GM23248 (cell line): ENCODE results near the gene KRT38. TPM values are rescaled to one million over a fixed set of nuclear protein-coding genes. Genes with fewer than 3 reads are reported as not detected.

ENCODE experiments used
- DNase-seq: peaks from one replicate; pipeline ENCODE4 v3.0.0-alpha.2; 2015
- H2AFZ ChIP-seq: fragments of 200-600 bp; sonication (generic); 2 replicates; pipeline ENCODE4 v1.6.1; 2016; ENCODE audit warnings: antibody characterized with exemption
- H3F3A ChIP-seq: fragments of 200-600 bp; sonication (generic); 2 replicates; pipeline ENCODE4 v1.6.1; 2016; ENCODE audit warnings: mild to moderate bottlenecking, antibody characterized with exemption, mixed run types; ENCODE audit not compliant: insufficient read depth
- H3K27ac ChIP-seq: fragments of 200-600 bp; sonication (generic); 2 replicates; pipeline ENCODE4 v1.5.1; 2016; ENCODE audit warnings: mild to moderate bottlenecking
- H3K27me3 ChIP-seq: fragments of 200-600 bp; sonication (generic); replicated peaks from 2 replicates; pipeline ENCODE4 v1.6.1; 2016; ENCODE audit warnings: mild to moderate bottlenecking; ENCODE audit not compliant: insufficient read depth
- H3K36me3 ChIP-seq: fragments of 200-600 bp; sonication (generic); 2 replicates; pipeline ENCODE4 v1.6.1; 2016; ENCODE audit warnings: low read depth, mild to moderate bottlenecking
- H3K4me1 ChIP-seq: fragments of 200-600 bp; sonication (generic); 2 replicates; pipeline ENCODE4 v1.6.1; 2016; ENCODE audit warnings: mild to moderate bottlenecking; ENCODE audit not compliant: insufficient read depth
- H3K4me2 ChIP-seq: fragments of 200-600 bp; sonication (generic); one replicate; pipeline ENCODE4 v1.6.1; 2016; ENCODE audit warnings: mild to moderate bottlenecking; ENCODE audit not compliant: unreplicated experiment
- H3K4me3 ChIP-seq: fragments of 200-600 bp; sonication (generic); 2 replicates; pipeline ENCODE4 v1.5.1; 2016; ENCODE audit warnings: mild to moderate bottlenecking
- H3K79me2 ChIP-seq: fragments of 200-600 bp; sonication (generic); 2 replicates; pipeline ENCODE4 v1.6.1; 2016; ENCODE audit warnings: mild to moderate bottlenecking; ENCODE audit not compliant: insufficient read depth
- H3K9ac ChIP-seq: fragments of 200-600 bp; sonication (generic); 2 replicates; pipeline ENCODE4 v1.6.1; 2016; ENCODE audit warnings: mild to moderate bottlenecking
- H3K9me2 ChIP-seq: fragments of 200-600 bp; sonication (generic); 2 replicates; pipeline ENCODE4 v1.6.1; 2016; ENCODE audit warnings: mixed run types, mild to moderate bottlenecking, moderate library complexity; ENCODE audit not compliant: insufficient read depth
- H3K9me3 ChIP-seq: fragments of 200-600 bp; sonication (generic); one replicate; pipeline ENCODE4 v1.6.1; 2017; ENCODE audit warnings: low read depth
- H4K20me1 ChIP-seq: fragments of 200-600 bp; sonication (generic); 2 replicates; pipeline ENCODE4 v1.6.0; 2016; ENCODE audit not compliant: insufficient read depth
- EZH2 ChIP-seq: fragments of 200-600 bp; sonication (generic); IDR thresholded peaks from 2 replicates; pipeline ENCODE4 v1.6.1; 2018; ENCODE audit warnings: antibody characterized with exemption, mild to moderate bottlenecking; ENCODE audit not compliant: insufficient read depth, poor library complexity, severe bottlenecking
- EZH2phosphoT487 ChIP-seq: fragments of 200-600 bp; sonication (generic); IDR thresholded peaks from 2 replicates; pipeline ENCODE4 v1.6.1; 2018; ENCODE audit warnings: antibody characterized with exemption, moderate library complexity, mild to moderate bottlenecking, low read depth; ENCODE audit not compliant: insufficient read depth
- WGBS, 2 experiments: methylation state at CpG; one replicate each; pipeline ENCODE4 v1.1.6; 2015 to 2017; ENCODE audit warnings: low lambda C conversion rate in 2 of 2, low coverage in 1 of 2; ENCODE audit errors: missing lambda C conversion rate in 2 of 2; 5-methylcytosine and 5-hydroxymethylcytosine counted together
- in situ Hi-C: fragments of 300-500 bp; cut with MboI; formaldehyde crosslinking; loops from 2 replicates; pipeline ENCODE4 v1.15.0; 2020
- polyA plus RNA-seq: library from polyadenylated mRNA; unstranded; fragments of >200 nt; fragmentation: Nextera tagmentation; extraction: Ambion mirVana; gene quantifications from 2 replicates; pipeline ENCODE4 v1.2.1, GENCODE V29; 2016
- total RNA-seq: library from RNA; depleted of rRNA; stranded (reverse); fragments of >200 nt; shearing (Covaris generic); gene quantifications from 2 replicates; pipeline ENCODE4 v1.2.3, GENCODE V29; 2014

The KRT38 gene
- total and polyA plus RNA-seq, 2 experiments from 2014 or later = not detected

- Histone ChIP-seq H4K20me1 (no peaks in the 10 kb centered on the region), H3K4me3 (no peak overlapping the region), H3K9me3 (no peaks in the 10 kb centered on the region), H3K9ac (no peak overlapping the region), H2AFZ (no peak overlapping the region), H3K4me2 (no peak overlapping the region), H3K79me2 (no peaks in the 10 kb centered on the region), H3K9me2 (no peaks in the 10 kb centered on the region), H3K27me3 (0 out of 2 replicates have a peak, but pooled peaks cover 4% of the 10 kb centered on the region), H3K36me3 (no peaks in the 10 kb centered on the region), H3F3A (no peaks in the 10 kb centered on the region), H3K4me1 (no peaks in the 10 kb centered on the region), H3K27ac (no peak overlapping the region)
- 72 to 76% methylated on average over 8 of the region's 8 CpGs for WGBS, 2 experiments
- no peak for DNase-seq
- TF ChIP-seq EZH2 (no peak), EZH2phosphoT487 (no peak)
- in situ Hi-C loops = no loop called here
Observed at GRCh38 chr17:41484920-41485904, 44.4 kb upstream of the KRT38 start.

- no peak for TF ChIP-seq EZH2
- H4K20me1 ChIP-seq = no peaks in the 10 kb centered on the region
- H3K4me3 ChIP-seq = no peak overlapping the region
- H3K4me1 ChIP-seq = no peaks in the 10 kb centered on the region
- H3K79me2 ChIP-seq = no peaks in the 10 kb centered on the region
- in situ Hi-C loops = no loop called here
- DNase-seq = no peak
- no peak overlapping the region for H3K9ac ChIP-seq
- H3K27ac ChIP-seq = no peak overlapping the region
- H3F3A ChIP-seq = no peaks in the 10 kb centered on the region
- no peaks in the 10 kb centered on the region for H3K9me3 ChIP-seq
- no peak overlapping the region for H2AFZ ChIP-seq
- 89 to 92% methylated on average over 7 of the region's 7 CpGs for WGBS, 2 experiments
- no peaks in the 10 kb centered on the region for H3K36me3 ChIP-seq
- H3K9me2 ChIP-seq = no peaks in the 10 kb centered on the region
- 0 out of 2 replicates have a peak, but pooled peaks cover 4% of the 10 kb centered on the region for H3K27me3 ChIP-seq
- no peak overlapping the region for H3K4me2 ChIP-seq
Observed at GRCh38 chr17:41483991-41484826, 43.4 kb upstream of the KRT38 start.

- TF ChIP-seq EZH2phosphoT487 (no peak), EZH2 (no peak)
- Histone ChIP-seq H3K9ac (no peak overlapping the region), H3K36me3 (no peaks in the 10 kb centered on the region), H3K4me2 (no peak overlapping the region), H3K4me1 (no peaks in the 10 kb centered on the region), H3K9me3 (no peaks in the 10 kb centered on the region), H3K79me2 (no peaks in the 10 kb centered on the region), H3K4me3 (no peak overlapping the region), H3K27me3 (0 out of 2 replicates have a peak, but pooled peaks cover 4% of the 10 kb centered on the region), H3F3A (no peaks in the 10 kb centered on the region), H4K20me1 (no peaks in the 10 kb centered on the region), H2AFZ (no peak overlapping the region), H3K9me2 (no peaks in the 10 kb centered on the region), H3K27ac (no peak overlapping the region)
- in situ Hi-C loops = no loop called here
- 89 to 90% methylated on average over 9 of the region's 9 CpGs for WGBS, 2 experiments
- DNase-seq = no peak
Observed at GRCh38 chr17:41483531-41483930, 42.7 kb upstream of the KRT38 start.

- no peak within 1 kb of the TSS for H3K9ac ChIP-seq
- H3K4me2 ChIP-seq = no peak within 1 kb of the TSS
- 0 out of 2 replicates have a peak, but pooled peaks cover 4% of the 10 kb centered on the region for H3K27me3 ChIP-seq
- H4K20me1 ChIP-seq = no peaks in the 10 kb centered on the region
- in situ Hi-C loops = no loop called here
- no peaks in the 10 kb centered on the region for H3K36me3 ChIP-seq
- no peak for DNase-seq
- H3K4me1 ChIP-seq = no peaks in the 10 kb centered on the region
- TF ChIP-seq EZH2 (no peak), EZH2phosphoT487 (no peak)
- H3K4me3 ChIP-seq = no peak within 1 kb of the TSS
- no peak within 1 kb of the TSS for H3K27ac ChIP-seq
- no peaks in the 10 kb centered on the region for H3K9me3 ChIP-seq
- H2AFZ ChIP-seq = no peak within 1 kb of the TSS
- H3F3A ChIP-seq = no peaks in the 10 kb centered on the region
- 90 to 91% methylated on average over 1 to 2 of the region's 2 CpGs for WGBS, 2 experiments
- no peaks in the 10 kb centered on the region for H3K9me2 ChIP-seq
- no peaks in the 10 kb centered on the region for H3K79me2 ChIP-seq
Observed at GRCh38 chr17:41481036-41481435, 40.3 kb upstream of the KRT38 start, which contains the start of gene KRT35. TSS of gene KRT35 (minus strand) at chr17:41481151. CDS start at chr17:41481097, 54 bp downstream.
